Measurements from ENCODE around the gene ATE1. TPM values are rescaled to one million over a fixed set of nuclear protein-coding genes. Genes with fewer than 3 reads are reported as not detected.
"Not testable (repeated sequence)": the region's sequence is repeated elsewhere in the genome, so short reads cannot be mapped to it uniquely, and the experiment has no call there.

Gene ATE1
- total RNA-seq, 1 experiment from 2014 or later: 16.5 TPM

- no peak for DNase-seq (ENCODE audit: low spot score)
These were observed 135.6 kb downstream of the ATE1 start for GRCh38 chr10:121792198-121792597.

- no peak for DNase-seq (ENCODE audit: low spot score)
These were observed 136.1 kb downstream of the ATE1 start for GRCh38 chr10:121791761-121792160.

GRCh38 chr10:121788717-121789116, 139.1 kb downstream of the ATE1 start:
- no peak for DNase-seq (ENCODE audit: low spot score)

GRCh38 chr10:121788115-121788514, 139.7 kb downstream of the ATE1 start:
- no peak for DNase-seq (ENCODE audit: low spot score)

- no peak for DNase-seq (ENCODE audit: low spot score)
These were observed 140.7 kb downstream of the ATE1 start for GRCh38 chr10:121787169-121787568.

- no peak for DNase-seq (ENCODE audit: low spot score)
These were observed 144.0 kb downstream of the ATE1 start for GRCh38 chr10:121783782-121784372.

- DNase-seq (ENCODE audit: low spot score): no peak
These were observed 146.7 kb downstream of the ATE1 start for GRCh38 chr10:121781101-121781500.

- no peak for DNase-seq (ENCODE audit: low spot score)
These were observed 153.0 kb downstream of the ATE1 start for GRCh38 chr10:121774813-121775212.

- no peak for DNase-seq (ENCODE audit: low spot score)
These were observed 153.4 kb downstream of the ATE1 start for GRCh38 chr10:121774404-121774803.

- DNase-seq (ENCODE audit: low spot score): no peak
These were observed 154.9 kb downstream of the ATE1 start for GRCh38 chr10:121772884-121773283.

GRCh38 chr10:121772406-121772805, 155.4 kb downstream of the ATE1 start:
- DNase-seq (ENCODE audit: low spot score): no peak

GRCh38 chr10:121771966-121772365, 155.9 kb downstream of the ATE1 start:
- no peak for DNase-seq (ENCODE audit: low spot score)

- DNase-seq (ENCODE audit: low spot score): no peak
These were observed 161.4 kb downstream of the ATE1 start for GRCh38 chr10:121766426-121766825.

- DNase-seq (ENCODE audit: low spot score): no peak
These were observed 162.6 kb downstream of the ATE1 start for GRCh38 chr10:121765204-121765603.

- no peak for DNase-seq (ENCODE audit: low spot score)
These were observed 163.4 kb downstream of the ATE1 start for GRCh38 chr10:121764233-121764942.

GRCh38 chr10:121757241-121757640, 170.6 kb downstream of the ATE1 start:
- DNase-seq (ENCODE audit: low spot score): not testable (repeated sequence)

GRCh38 chr10:121755496-121755895, 172.3 kb downstream of the ATE1 start:
- DNase-seq (ENCODE audit: low spot score): not testable (repeated sequence)

GRCh38 chr10:121754666-121755065, 173.2 kb downstream of the ATE1 start:
- DNase-seq (ENCODE audit: low spot score): no peak

GRCh38 chr10:121753726-121754476, 173.9 kb downstream of the ATE1 start:
- peak; percentile 39 for DNase-seq (ENCODE audit: low spot score)

- DNase-seq (ENCODE audit: low spot score): no peak
These were observed 176.6 kb downstream of the ATE1 start for GRCh38 chr10:121751191-121751760.

GRCh38 chr10:121747163-121747775, 180.6 kb downstream of the ATE1 start:
- no peak for DNase-seq (ENCODE audit: low spot score)

- DNase-seq (ENCODE audit: low spot score): no peak
These were observed 186.5 kb downstream of the ATE1 start for GRCh38 chr10:121741248-121741792.
